GM12878 (cell line): Measurements from ENCODE around the gene ANKRD13B. TPM values are rescaled to one million over a fixed set of nuclear protein-coding genes. Genes with fewer than 3 reads are reported as not detected.

Source experiments
- ATAC-seq: fragments of 200-7000 bp; cut with Tn5 transposase; 3 replicates; pipeline ENCODE4 v1.9.1; 2020; ENCODE audit warnings: mild to moderate bottlenecking, moderate library complexity
- BruUV-seq: library from RNA; stranded (reverse); fragments of 400-500 nt; replicated peaks from 2 replicates; lab custom pipeline; 2021; lab: Mats Ljungman, UMichigan
- CTCF ChIA-PET: fragments of 300-600 bp; sonication (Branson Sonifier 250); formaldehyde crosslinking; extraction: SDS; loops from one replicate; lab custom pipeline; 2021; ENCODE audit warnings: inconsistent platforms; lab: Yijun Ruan, JAX
- POLR2A ChIA-PET: fragments of 350-600 bp; formaldehyde crosslinking; extraction: SDS; loops from one replicate; lab custom pipeline; 2021; ENCODE audit warnings: inconsistent platforms; lab: Charles Lee
- RAD21 ChIA-PET: fragments of 300-600 bp; sonication (Branson Sonifier 250); formaldehyde crosslinking; loops from one replicate; lab custom pipeline; 2023; ENCODE audit warnings: antibody characterized with exemption; ENCODE audit not compliant: unreplicated experiment; lab: Charles Lee
- SMC1A ChIA-PET: fragments of 300-600 bp; sonication (Branson Sonifier 250); formaldehyde crosslinking; loops from one replicate; lab custom pipeline; 2023; ENCODE audit not compliant: unreplicated experiment, uncharacterized antibody; lab: Charles Lee
- DNase-seq: peaks from one replicate; pipeline ENCODE4 v3.0.0-alpha.2; 2011; ENCODE audit warnings: low read depth, low spot score
- FAIRE-seq: peaks from 3 replicates; lab custom pipeline; 2011; peaks lifted over from hg19 to GRCh38; lab: Jason Lieb, UNC
- H2AFZ ChIP-seq: 2 replicates; pipeline ENCODE4 v1.6.0; 2011; ENCODE audit warnings: low read depth, low read length, control low read depth; ENCODE audit not compliant: control insufficient read depth
- H3K27ac ChIP-seq: 2 replicates; pipeline ENCODE4 v1.5.1; 2011; ENCODE audit warnings: control low read depth; ENCODE audit not compliant: control insufficient read depth, insufficient read depth
- H3K27me3 ChIP-seq, 2 experiments: replicated peaks in 1 of 2; 2 replicates each; pipeline versions ENCODE4 v1.6.0 to v1.6.1; 2011; ENCODE audit warnings: low read length in 1 of 2; ENCODE audit not compliant: control insufficient read depth in 2 of 2, insufficient read depth in 2 of 2
- H3K36me3 ChIP-seq, 2 experiments: 2 replicates each; pipeline ENCODE4 v1.5.1; 2011; ENCODE audit warnings: low read length in 1 of 2; ENCODE audit not compliant: control insufficient read depth in 2 of 2, insufficient read depth in 2 of 2
- H3K4me1 ChIP-seq: 2 replicates; pipeline ENCODE4 v1.6.1; 2011; ENCODE audit warnings: mild to moderate bottlenecking, low read length, moderate library complexity, mixed read lengths; ENCODE audit not compliant: control insufficient read depth, insufficient read depth
- H3K4me2 ChIP-seq: 2 replicates; pipeline ENCODE4 v1.6.0; 2011; ENCODE audit warnings: control low read depth; ENCODE audit not compliant: control insufficient read depth, insufficient read depth
- H3K4me3 ChIP-seq: fragments of 200-600 bp; sonication (generic); 2 replicates; pipeline ENCODE4 v1.5.1; 2016
- H3K79me2 ChIP-seq: 2 replicates; pipeline ENCODE4 v1.6.0; 2011; ENCODE audit warnings: low read length; ENCODE audit not compliant: control insufficient read depth, insufficient read depth
- H3K9ac ChIP-seq: 2 replicates; pipeline ENCODE4 v1.8.0; 2011; ENCODE audit warnings: low read length, control low read depth, mixed read lengths; ENCODE audit not compliant: control insufficient read depth, insufficient read depth
- H3K9me3 ChIP-seq: replicated peaks from 3 replicates; pipeline ENCODE4 v1.5.1; 2011; ENCODE audit warnings: mild to moderate bottlenecking, low read length; ENCODE audit not compliant: control insufficient read depth, insufficient read depth
- H4K20me1 ChIP-seq: 2 replicates; pipeline ENCODE4 v1.6.0; 2011; ENCODE audit not compliant: control insufficient read depth, insufficient read depth
- BHLHE40 ChIP-seq, 2 experiments: fragments of 450-650 bp in 1 of 2; IDR thresholded peaks; 2 replicates each; pipeline ENCODE4 v1.6.1; 2011 to 2017; ENCODE audit warnings: low read depth in 2 of 2, borderline replicate concordance in 1 of 2, improper control_type of control experiment in 1 of 2, low read length in 1 of 2, mild to moderate bottlenecking in 1 of 2
- FOXK2 ChIP-seq: fragments of 450-650 bp; IDR thresholded peaks from 2 replicates; pipeline ENCODE4 v1.6.1; 2017; ENCODE audit warnings: mild to moderate bottlenecking, moderate library complexity
- IRF3 ChIP-seq: fragments of 450-650 bp; IDR thresholded peaks from 2 replicates; pipeline ENCODE4 v1.6.1; 2014; ENCODE audit warnings: mild to moderate bottlenecking
- KDM1A ChIP-seq: fragments of 200-600 bp; sonication (generic); IDR thresholded peaks from 2 replicates; pipeline ENCODE4 v1.6.1; 2016; ENCODE audit warnings: borderline replicate concordance
- NBN ChIP-seq: fragments of 450-650 bp; IDR thresholded peaks from 2 replicates; pipeline ENCODE4 v1.6.1; 2016
- SIX5 ChIP-seq: IDR thresholded peaks from 2 replicates; pipeline ENCODE4 v1.6.1; 2011; ENCODE audit warnings: mild to moderate bottlenecking, low read depth, low read length, moderate library complexity; ENCODE audit not compliant: severe bottlenecking
- SMAD1 ChIP-seq: fragments of 450-650 bp; IDR thresholded peaks from 2 replicates; pipeline ENCODE4 v1.6.1; 2018; ENCODE audit warnings: mild to moderate bottlenecking, low read depth; ENCODE audit not compliant: partially characterized antibody
- SREBF2 ChIP-seq: IDR thresholded peaks from 2 replicates; pipeline ENCODE4 v1.6.1; 2012; ENCODE audit warnings: mild to moderate bottlenecking, low read length
- YY1 ChIP-seq: IDR thresholded peaks from 2 replicates; pipeline ENCODE4 v1.6.1; 2011; ENCODE audit warnings: low read depth, mild to moderate bottlenecking, low read length
- ZNF217 ChIP-seq: fragments of 450-650 bp; IDR thresholded peaks from 2 replicates; pipeline ENCODE4 v1.6.1; 2017; ENCODE audit warnings: antibody characterized with exemption, mild to moderate bottlenecking
- whole genome bisulfite sequencing: methylation state at CpG from one replicate; pipeline ENCODE4 v1.1.6; 2016; ENCODE audit warnings: low lambda C conversion rate; ENCODE audit not compliant: insufficient replicate concordance, insufficient coverage; ENCODE audit errors: missing lambda C conversion rate; 5-methylcytosine and 5-hydroxymethylcytosine counted together
- in situ Hi-C: fragments of 300-500 bp; cut with MboI; formaldehyde crosslinking; loops from 9 replicates; pipeline ENCODE4 v1.14.3; 2018; ENCODE audit warnings: mixed read lengths
- intact Hi-C: fragments of 100-400 bp; cut with micrococcal nuclease; formaldehyde crosslinking; loops from one replicate; pipeline ENCODE4 v1.14.2; 2022; ENCODE audit not compliant: unreplicated experiment
- polyA plus RNA-seq, 11 experiments: library from polyadenylated mRNA; depleted of rRNA in 4 of 11; unstranded in 6 of 11; stranded (reverse) in 5 of 11; fragments of >200 nt; fragmentation: Nextera tagmentation in 4 of 11; fragmentation: Illumina TruSeq in 1 of 11; extraction: Ambion mirVana in 4 of 11; extraction: Trizol in 1 of 11; gene quantifications; 1 replicate in 1 of 11; 2 replicates in 10 of 11; pipeline versions ENCODE4 v1.2.1 to v1.2.3, GENCODE V29; 2011 to 2016; ENCODE audit warnings: inconsistent platforms in 2 of 11, missing spikeins in 2 of 11, low read depth in 1 of 11
- total RNA-seq, 4 experiments: library from RNA; depleted of rRNA in 3 of 4; stranded (reverse); fragments of >200 nt in 3 of 4; fragmentation: Illumina TruSeq in 1 of 4; extraction: Trizol in 1 of 4; gene quantifications; 2 replicates each; pipeline versions ENCODE4 v1.2.1 to v1.2.3, GENCODE V29; 2013 to 2021
- TF ChIP-seq, protein P1 (sequence below): IDR thresholded peaks from 2 replicates; pipeline ENCODE4 v1.6.1; 2011; ENCODE audit warnings: low read depth, low read length, improper control_type of control experiment, borderline replicate concordance

The ANKRD13B gene
- total and polyA plus RNA-seq, 10 of the 15 experiments (the other 5 are each of a cell fraction or from before 2014, with no cell fraction given): 0.18 to 15.0 (median 2.8) TPM

DNA sequence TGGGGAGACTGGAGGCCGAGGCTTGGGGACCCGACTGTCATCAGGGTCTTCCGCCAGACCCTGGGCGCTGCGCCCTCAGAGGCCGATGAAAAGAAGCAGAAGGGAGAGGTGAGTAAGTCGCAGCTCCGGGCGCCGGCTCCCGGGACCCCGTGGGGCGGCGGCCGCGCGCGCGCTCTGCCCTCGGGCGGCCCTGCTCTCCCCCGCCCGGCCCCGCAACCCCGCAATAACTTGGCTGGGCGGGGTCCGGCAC lies 25.7 kb upstream of the ANKRD13B start:
- POLR2A ChIA-PET: interaction anchor here (1.1 to 1.4 kb wide), 2 partner anchors 51 to 155 kb away, joined by 3 to 6 read pairs; no protein-coding TSS in a partner anchor
- peak overlapping the region; percentile 76; the same call in 1 of the 2 replicates for H3K9ac ChIP-seq
- intact Hi-C loops: no loop called here
- H3K27ac ChIP-seq: peak overlapping the region; percentile 81; the same call in 1 of the 2 replicates
- SMC1A ChIA-PET: interaction anchor here (0.6 kb wide), 1 partner anchor 14 kb away, joined by 3 read pairs; no protein-coding TSS in a partner anchor
- H2AFZ ChIP-seq: peak overlapping the region; percentile 97
- H3K4me3 ChIP-seq: peak overlapping the region; percentile 96
- ATAC-seq: peak; percentile 11
- FAIRE-seq: no peak
- CTCF ChIA-PET: interaction anchor here (1.2 to 3.5 kb wide), 5 partner anchors 10 to 197 kb away, joined by 3 to 21 read pairs (median 8); no protein-coding TSS in a partner anchor
- no peaks in the 10 kb centered on the region for H3K9me3 ChIP-seq
- RAD21 ChIA-PET: interaction anchor here (1.6 to 3.9 kb wide), 3 partner anchors 14 to 198 kb away, joined by 6 to 20 read pairs (median 9); no protein-coding TSS in a partner anchor
- BruUV-seq: no TSS peak
- H3K4me2 ChIP-seq: peak overlapping the region; percentile 97
- in situ Hi-C loops: no loop called here
- H3K79me2 ChIP-seq: peaks cover 7% of the 10 kb centered on the region; the same call in 1 of the 2 replicates
- no peak for DNase-seq
- H3K4me1 ChIP-seq: peaks cover 4% of the 10 kb centered on the region; the same call in 1 of the 2 replicates
- peaks cover 1 to 2% of the 10 kb centered on the region in 2 experiments; a peak in 3 of 4 replicates for H3K36me3 ChIP-seq
- no peak for TF ChIP-seq SREBF2
- TF ChIP-seq FOXK2: no peak
- no peak for TF ChIP-seq SIX5
- TF ChIP-seq NBN: no peak
- TF ChIP-seq YY1: no peak
- no peak for TF ChIP-seq SMAD1
- TF ChIP-seq ZNF217: no peak
- TF ChIP-seq IRF3: no peak
- TF ChIP-seq, protein P1, sequence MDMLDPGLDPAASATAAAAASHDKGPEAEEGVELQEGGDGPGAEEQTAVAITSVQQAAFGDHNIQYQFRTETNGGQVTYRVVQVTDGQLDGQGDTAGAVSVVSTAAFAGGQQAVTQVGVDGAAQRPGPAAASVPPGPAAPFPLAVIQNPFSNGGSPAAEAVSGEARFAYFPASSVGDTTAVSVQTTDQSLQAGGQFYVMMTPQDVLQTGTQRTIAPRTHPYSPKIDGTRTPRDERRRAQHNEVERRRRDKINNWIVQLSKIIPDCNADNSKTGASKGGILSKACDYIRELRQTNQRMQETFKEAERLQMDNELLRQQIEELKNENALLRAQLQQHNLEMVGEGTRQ: no peak
- TF ChIP-seq KDM1A: no peak
- TF ChIP-seq BHLHE40 (IDR thresholded peaks at IDR 0.05; ENCODE audit: borderline replicate concordance in 1 of 2, low read depth in 2 of 2, low read length in 1 of 2): no peak
- no peaks in the 10 kb centered on the region for H3K27me3 ChIP-seq
- WGBS: under 1% methylated on average over 19 of the region's 27 CpGs
- no peaks in the 10 kb centered on the region for H4K20me1 ChIP-seq
